Left lobe of liver (tissue), 2 donors: ENCODE data around the gene SIN3B. TPM values are rescaled to one million over a fixed set of nuclear protein-coding genes. Genes with fewer than 3 reads are reported as not detected.

Source experiments
- ATAC-seq: fragments of 200-7000 bp; cut with Tn5 transposase; one replicate; pipeline ENCODE4 v1.9.1; 2020; ENCODE audit warnings: mild to moderate bottlenecking, moderate library complexity
- DNase-seq: peaks from one replicate; pipeline ENCODE4 v3.0.0-alpha.2; 2020; ENCODE audit warnings: low spot score
- total RNA-seq: library from RNA; stranded (reverse); gene quantifications from one replicate; pipeline ENCODE4 v1.2.1, GENCODE V29; 2021
- donor health status: DM: no; HTN: no; CAD: no; lungs with moderate emphysema.
- donor health status: DM: no; HTN: yes; CAD: no.

The SIN3B gene
- total RNA-seq, 1 donor from 2014 or later = 15.0 TPM

GRCh38 chr19:16901491-16902175 lies 72.4 kb downstream of the SIN3B start:
- no peak for ATAC-seq

GRCh38 chr19:16902545-16902944 lies 73.3 kb downstream of the SIN3B start:
- ATAC-seq (no peak), DNase-seq (no peak)

More at GRCh38 chr19:16901491-16902175, 72.4 kb downstream of the SIN3B start:
- no peak for DNase-seq

- ATAC-seq (no peak), DNase-seq (no peak)
These were observed 74.1 kb downstream of the SIN3B start for GRCh38 chr19:16903347-16903746.

- no peak for ATAC-seq
- DNase-seq = no peak
These were observed 75.4 kb downstream of the SIN3B start for GRCh38 chr19:16904599-16904998.

- ATAC-seq = no peak
- no peak for DNase-seq
These were observed 79.6 kb downstream of the SIN3B start for GRCh38 chr19:16908759-16909158.

- ATAC-seq = no peak
- DNase-seq = no peak
These were observed 81.8 kb downstream of the SIN3B start for GRCh38 chr19:16911046-16911445.

DNA sequence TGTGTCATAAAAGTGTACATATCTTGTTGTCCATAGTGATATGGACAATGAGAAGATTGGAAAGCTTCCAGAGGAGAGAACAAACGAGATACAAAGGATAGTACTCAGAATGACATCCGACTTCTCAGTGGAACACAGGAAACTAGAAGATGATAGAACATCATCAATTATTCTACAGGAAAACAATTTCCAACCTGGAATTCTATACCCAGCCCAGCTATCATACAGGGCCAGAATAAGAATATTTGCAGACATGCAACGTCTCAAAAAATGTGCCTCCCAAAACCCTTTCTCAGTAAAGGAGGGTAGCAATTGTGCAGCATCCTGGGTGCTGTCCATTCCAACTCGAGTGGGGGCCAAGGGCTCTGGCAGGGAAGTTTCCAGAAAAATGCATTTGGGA lies 83.6 kb downstream of the SIN3B start:
- no peak for ATAC-seq
- no peak for DNase-seq

GRCh38 chr19:16914421-16914820 lies 85.2 kb downstream of the SIN3B start:
- DNase-seq = no peak
- ATAC-seq = no peak

DNA sequence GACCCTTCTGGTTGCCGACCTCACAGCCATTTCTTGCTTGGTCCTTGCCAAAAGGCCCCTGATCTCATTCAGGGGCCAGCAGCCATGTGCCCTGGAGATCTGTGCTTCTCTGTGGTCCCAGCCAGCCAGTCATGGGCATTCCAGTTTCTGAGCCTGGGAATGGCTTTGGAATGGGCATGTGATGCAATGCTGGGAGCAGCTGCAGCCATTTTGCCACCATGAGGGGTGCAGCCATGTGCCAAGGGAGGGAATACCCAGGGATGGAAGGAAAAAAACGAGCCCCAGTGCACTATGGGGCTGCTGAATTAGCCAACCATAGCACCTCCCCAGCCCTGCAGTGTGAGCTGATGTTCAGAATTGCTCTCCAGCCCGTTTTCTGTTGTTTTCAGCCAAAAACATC lies 85.9 kb downstream of the SIN3B start:
- DNase-seq (no peak), ATAC-seq (no peak)

DNA sequence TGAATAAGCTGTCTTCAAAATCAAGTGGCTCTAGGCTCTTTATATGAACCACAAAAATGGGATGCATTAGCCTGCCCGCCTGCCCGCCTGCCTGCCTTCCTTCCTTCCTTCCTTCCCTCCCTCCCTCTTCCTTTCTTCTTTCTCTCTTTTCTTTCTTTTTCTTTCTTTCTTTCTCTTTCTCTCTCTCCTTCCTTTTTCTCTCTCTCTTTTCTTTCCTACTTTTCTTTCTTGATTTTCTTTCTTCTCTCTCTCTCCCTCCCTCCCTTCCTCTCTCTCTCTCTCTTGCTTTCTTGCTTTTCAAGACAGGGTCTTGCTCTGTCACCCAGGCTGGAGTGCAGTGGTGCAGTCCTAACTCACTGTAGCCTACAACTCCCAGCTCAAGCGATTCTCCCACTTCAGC lies 86.5 kb downstream of the SIN3B start:
- ATAC-seq = no peak
- no peak for DNase-seq

DNA sequence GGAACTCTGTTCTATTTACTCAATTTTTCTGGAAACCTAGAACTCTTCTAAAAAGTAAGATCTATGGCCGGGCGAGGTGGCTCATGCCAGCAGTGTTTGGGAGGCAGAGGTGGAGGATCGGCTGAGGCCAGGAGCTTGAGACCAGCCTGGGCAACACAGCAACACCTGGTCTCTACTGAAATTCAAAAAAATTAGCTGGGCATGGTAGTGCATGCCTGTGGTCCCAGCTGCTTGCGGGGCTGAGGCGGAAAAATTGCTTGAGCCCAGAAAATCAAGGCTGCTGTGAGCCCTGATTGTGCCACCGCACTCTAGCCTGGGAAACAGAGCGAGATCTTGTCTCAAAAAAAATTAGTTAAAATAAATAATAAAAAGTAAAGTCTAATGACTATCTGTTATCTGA lies 88.2 kb downstream of the SIN3B start:
- no peak for DNase-seq
- no peak for ATAC-seq

DNA sequence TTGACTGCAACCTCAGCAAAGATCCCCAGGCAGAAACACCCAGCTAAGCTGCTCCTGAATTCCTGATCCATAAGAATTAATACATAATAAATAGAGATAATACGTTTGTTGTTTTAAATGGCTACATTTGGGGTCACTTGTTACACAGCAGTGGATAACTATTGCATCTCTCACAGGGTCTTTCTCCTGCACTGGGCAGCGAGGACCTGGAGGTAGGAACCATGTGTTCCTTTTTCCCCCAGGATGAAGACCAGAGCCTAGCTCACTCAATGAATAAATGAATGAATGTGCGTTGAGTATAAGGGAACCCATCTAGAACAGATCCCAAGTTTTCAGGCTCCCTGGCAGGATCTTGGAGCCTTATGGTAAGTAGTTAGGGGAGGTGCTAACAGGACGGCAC lies 90.3 kb downstream of the SIN3B start:
- ATAC-seq (no peak), DNase-seq (no peak)

GRCh38 chr19:16920816-16921529 lies 91.8 kb downstream of the SIN3B start:
- ATAC-seq (no peak), DNase-seq (no peak)

DNA sequence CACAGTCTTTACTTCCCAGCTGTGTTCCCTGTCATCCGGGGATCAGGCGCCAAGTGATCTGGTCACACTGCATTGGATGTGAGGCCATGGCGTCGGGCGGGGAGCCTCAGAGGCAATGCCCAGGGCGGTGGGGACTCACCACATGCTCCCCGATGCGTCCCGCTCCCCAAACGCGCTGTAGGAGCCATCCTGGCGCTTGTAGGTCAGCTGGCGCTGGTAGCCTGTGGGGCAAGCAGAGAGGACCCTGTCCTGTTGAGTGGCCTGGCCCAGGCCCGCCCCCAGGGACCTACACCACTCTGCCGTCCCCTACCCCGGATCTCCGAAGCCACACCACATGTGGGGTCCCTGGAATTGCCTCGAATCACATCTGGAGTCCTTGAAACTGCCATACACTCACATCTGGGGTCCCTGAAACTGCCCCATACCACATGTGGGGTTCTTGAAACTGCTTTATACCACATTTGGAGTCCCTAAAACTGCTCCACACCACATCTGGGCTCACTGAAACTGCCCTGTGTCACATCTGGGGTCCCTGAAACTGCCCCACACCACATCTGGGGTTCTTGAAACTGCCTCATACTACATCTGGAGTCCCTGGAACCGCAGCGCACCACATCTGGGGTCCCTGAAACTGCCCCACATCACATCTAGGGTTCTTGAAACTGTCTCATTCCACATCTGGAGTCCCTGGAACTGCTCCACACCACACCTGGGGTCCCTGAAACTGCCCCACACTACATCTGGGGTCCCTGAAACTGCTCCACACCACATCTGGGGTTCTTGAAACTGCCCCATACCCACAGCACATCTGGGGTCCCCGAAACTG lies 92.8 kb downstream of the SIN3B start:
- DNase-seq = no peak
- ATAC-seq = no peak

DNA sequence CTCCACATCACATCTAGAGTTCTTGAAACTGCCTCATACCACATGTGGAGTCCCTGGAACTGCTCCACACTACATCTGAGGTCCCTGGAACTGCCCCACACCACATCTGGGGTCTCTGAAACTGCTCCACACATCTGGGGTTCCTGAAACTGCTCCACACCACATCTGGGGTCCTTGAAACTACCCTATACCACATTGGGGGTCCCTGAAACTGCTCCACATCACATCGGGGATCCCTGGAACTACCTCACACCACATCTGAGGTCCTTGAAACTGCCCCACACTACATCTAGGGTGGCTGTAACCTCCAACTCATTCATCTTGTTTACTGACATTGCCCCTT lies 93.4 kb downstream of the SIN3B start:
- no peak for ATAC-seq

GRCh38 chr19:16922949-16923348 lies 93.8 kb downstream of the SIN3B start:
- no peak for DNase-seq
- ATAC-seq = no peak

More for the DNA sequence above, 93.4 kb downstream of the SIN3B start:
- DNase-seq = no peak

- ATAC-seq (no peak), DNase-seq (no peak)
These were observed 98.7 kb downstream of the SIN3B start for GRCh38 chr19:16927883-16928282.

GRCh38 chr19:16928351-16928750 lies 99.2 kb downstream of the SIN3B start:
- ATAC-seq = no peak

GRCh38 chr19:16928916-16929315 lies 99.7 kb downstream of the SIN3B start:
- no peak for ATAC-seq
- no peak for DNase-seq

More at GRCh38 chr19:16928351-16928750, 99.2 kb downstream of the SIN3B start:
- DNase-seq = no peak
